Measurements from ENCODE around the gene SCUBE2.

The SCUBE2 gene

DNA sequence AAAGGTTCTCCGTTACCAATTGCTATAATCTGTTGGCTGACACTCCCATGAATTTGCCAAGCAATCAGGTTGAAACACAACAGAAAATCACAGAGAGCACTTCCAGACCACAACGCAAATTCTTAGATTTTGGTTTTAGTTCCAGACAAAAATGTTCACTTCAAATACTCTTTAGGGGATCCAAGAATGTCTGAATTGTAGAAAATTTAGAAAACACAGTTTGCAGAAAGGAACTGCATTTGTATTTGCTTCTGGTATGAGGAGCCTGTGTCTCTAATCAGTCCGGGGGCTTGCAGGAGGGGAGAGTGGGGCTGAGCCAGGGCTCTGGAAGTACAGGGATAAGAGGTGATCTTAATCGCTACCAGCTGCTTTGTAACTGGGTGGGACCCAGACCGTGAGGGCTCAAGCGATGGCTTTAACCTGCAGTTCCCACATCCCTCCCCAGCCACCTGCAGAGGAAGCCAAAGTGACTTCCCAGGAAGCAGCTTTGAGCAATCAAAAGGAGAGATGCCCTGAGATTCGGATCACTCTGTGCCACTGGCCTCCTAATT, 18.7 kb downstream of the SCUBE2 start:
- no peak for DNase-seq

DNA sequence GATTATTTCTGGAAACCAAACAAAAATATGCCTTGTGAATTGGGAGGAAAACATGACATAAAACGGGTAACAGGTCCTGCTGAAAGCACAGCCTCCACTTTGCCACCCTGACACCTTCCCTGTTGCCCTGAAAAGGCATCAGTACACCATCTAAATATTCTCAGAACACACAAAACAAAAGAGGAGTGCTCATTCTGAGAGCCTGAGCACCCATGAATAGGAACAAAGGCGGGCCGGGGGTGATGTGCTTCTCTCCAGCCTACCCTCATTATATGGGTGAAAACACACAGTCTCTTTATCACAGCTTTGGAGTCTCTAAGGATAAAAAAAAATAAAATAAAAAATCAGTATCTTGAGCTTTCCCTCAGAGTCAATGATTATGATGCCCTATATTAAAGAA, 19.7 kb downstream of the SCUBE2 start:
- DNase-seq: no peak

DNA sequence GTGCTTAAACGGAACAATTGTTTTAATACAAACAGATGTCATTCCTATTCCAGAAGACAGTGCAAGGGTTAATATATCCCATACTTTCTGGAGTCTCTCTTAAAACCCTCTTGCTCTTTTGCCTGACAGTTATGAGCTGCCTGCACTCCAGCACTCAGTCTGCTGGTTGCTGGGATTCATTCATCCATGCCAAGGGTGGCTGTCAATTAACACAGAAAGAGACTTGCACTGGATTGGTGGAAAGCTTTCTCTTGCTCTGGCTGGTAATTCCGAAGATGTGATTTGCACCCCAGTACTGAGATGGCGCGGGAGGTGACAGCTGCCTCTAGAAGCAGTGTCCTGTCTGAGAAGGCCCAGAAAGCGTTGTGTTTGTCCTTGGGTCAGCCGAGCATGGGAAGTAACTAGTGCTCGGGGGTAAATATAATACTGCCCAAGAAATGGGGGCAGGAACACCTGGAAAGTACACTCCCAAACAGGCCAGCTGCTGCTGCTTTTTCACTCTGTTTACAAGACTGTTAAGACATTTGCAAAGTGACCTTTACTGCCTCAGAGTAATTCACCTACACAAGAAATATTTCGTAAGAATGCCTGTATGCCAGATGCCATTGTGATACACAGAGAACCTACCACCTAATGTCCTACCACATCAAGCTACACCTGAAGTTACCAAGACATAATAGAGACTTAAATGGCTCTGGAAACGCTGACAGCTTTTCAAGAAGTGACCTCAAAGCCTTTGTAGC, 20.5 kb downstream of the SCUBE2 start:
- no peak for DNase-seq

DNA sequence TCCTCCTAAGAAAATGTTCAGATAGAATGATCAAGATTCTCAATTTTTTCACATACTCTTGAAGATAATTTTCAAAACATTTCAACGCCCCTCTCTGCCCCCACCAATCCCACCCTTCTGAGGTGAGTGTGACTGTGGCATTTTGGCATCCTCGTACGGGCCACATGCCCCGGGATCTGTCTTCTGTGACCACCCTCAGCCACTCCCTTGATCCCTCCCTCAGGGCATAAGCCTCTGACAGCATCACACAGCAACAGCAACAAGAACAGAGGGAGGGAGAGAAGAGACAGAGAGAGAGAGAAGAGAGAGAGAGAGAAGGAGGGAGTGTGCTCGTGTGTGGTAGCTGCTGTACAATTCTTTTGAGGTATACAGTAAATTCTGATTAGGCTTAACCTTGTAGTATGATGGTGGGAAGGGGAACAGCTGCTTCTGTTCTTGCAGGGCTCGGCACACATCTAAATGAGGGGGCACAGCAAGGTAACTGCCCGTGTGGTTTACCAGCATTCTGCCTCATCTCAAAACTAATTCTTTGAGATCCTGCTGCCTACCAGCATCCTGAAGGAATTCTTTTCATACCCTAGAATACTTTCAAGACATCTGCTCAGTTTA, 21.4 kb downstream of the SCUBE2 start:
- DNase-seq: no peak

DNA sequence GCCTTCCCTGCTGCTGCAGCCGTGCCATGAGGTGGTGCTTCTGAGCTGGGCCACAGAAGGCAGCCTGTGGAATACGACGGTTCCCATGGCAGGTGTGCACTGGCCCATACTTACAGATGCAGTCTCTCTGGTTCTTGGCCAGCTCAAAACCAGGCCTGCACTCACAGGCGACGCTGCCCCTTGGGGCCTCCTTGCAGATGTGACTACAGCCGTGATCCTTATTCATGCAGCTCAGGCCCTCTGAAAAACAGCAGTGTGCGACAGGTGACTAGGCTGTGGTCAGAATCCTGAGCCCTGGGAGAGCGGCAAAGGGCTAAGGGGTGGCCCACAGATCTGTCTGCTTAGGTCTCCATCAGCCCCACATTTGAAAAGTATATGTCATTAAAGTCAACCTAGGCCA, 22.1 kb downstream of the SCUBE2 start:
- DNase-seq: no peak

DNA sequence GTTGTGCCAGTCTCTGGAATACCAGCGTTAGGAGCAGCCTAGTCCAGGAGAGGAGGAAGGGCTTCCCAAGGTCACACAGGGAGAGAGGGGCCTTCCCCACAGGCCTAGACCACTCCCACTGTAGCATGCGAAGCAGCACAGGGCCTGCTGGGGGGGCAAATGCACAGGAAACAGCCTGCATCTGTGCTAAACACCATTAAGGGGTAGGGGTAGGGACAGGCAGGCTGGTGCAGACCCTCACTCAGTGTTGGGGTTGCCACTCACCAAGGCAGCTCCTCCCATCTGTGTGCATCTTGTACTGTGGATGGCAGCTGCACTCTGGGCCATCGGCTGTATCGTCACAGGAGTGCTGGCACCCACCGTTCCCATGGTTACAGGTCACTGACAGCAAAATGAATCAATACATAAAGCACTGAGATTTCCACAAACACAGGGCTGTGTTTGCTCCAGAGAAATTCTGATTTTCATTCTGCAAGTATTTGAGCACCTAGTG, 24.9 kb downstream of the SCUBE2 start:
- DNase-seq: no peak

DNA sequence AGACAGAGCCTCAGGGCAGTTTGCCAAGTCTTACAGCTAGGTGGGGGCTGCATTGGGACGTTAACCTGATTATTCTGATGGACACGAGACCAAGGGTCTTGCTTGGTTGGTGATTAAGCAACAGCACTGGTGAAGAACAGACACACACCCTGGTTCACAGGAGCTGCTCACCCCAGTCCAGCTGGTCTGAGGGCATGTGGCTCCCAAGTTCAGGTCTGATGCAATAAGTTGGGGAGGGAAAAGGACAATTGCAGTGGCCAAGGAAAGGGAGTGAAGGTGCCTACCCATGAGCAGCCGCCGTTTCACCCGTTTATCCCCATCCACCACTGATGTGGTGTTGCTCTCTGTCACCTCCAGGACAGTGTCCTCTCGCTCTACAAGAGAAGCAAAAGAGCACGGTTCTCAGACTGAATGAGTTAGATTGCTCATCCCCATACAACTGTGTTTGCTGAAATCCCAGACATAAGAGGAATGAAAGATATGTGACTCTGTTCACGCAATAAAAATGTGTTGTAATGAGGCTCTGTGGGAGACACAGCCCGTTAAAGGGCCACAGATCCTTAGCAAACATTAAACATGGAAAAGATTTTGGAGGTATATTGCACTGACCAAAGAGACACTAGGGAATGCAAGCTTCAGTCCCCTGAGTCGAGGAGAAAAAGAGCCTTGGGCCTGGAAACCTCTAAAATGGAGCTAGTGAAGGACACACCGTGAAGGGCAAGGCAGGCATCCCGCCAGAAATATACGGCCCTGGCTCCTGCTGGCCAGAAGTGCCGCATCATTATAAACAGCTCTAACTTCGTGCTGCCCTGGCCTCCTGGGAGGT, 25.6 kb downstream of the SCUBE2 start:
- no peak for DNase-seq

DNA sequence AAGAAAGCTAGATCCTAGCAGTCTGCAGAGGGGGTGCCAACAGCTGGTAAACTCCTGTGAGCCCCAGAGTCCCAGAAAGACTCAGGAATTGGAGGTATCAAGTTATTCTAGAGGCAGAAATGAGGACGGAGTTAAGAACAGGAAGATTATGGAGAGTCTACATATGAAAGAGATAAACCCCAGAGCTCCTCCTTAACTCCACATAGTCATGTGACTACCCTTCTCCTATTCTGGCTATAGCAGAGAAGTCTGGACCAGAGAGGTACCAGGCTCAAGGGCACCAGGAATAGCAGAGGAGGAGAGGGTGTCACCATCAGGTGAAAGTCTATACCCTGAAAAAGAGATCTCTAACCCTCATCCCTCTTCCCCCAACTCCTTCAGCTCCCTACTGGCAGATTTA, 29.6 kb downstream of the SCUBE2 start:
- no peak for DNase-seq

DNA sequence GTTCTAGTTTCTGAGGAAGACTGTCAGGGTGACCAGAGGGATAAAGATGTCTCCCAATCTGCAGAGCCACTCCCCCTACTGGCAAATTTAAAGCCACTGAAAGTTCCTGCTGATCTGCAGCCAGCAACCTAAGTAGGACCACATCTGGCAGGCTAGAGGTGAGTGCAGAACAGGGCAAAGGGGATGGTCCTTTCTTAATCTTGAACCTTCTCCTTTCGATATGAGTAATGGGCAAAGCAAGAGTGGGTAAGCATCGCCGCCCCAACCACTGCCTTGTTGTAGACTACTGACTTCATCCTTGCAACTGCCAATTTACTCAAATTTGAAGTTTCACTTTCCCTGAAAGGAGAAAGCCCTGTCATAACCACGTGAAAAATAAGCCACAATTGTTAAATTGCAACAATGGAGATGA, 30.7 kb downstream of the SCUBE2 start:
- DNase-seq: peak; percentile 24

DNA sequence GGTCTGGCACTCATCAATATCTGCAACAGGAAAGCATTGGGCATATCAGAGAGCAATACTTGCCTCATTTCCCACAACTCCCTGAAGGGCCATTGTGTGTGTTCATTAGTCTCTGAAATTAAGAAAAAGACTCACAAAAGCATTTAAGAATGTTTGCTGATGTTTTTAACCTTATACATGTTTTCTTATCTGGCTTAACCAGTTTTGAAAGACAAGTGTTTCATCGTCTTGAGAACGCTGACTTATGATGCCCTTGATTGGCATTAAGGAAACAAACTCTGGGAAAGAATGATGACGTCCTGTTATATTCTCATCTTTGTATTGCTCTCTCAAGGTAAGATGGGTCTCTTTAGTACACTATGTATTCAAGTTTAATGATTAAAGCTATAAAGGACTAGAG, 32.0 kb downstream of the SCUBE2 start:
- DNase-seq: no peak

DNA sequence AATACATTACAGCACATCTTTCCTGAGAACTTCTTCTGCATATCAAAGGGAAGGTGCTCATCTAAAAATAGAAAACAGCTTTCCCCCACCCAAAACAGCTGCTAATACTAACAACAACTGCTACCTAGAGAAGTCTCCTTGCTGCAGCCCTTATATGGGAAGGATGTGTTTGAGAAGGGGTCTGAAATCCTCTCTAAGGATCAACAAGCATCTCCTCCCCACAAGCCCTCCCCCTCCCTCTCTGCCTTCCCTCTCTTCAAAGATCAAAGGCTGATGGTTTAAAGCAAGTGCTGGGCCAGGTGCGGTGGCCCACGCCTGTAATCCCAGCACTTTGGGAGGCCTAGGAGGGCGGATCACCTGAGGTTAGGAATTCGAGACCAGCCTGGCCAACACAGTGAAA, 33.5 kb downstream of the SCUBE2 start:
- DNase-seq: no peak

DNA sequence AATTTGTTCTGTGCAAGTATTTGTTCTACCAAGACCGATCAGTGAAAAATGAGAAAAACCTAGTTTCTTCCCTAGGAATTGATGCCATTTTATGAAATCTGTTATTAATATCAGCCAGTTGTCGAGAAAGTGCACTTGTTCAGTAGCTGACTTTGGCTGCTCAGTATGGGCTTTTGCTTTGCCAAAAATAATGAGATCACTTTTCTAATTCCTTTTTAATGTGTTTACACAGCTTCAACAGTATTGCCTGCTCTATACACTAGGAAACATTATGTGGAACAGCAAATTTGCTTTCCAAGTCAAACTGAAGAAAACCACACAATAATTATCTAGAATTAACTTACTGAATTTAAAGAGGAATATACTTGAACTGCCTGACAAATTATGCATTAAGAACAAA, 34.4 kb downstream of the SCUBE2 start:
- DNase-seq: no peak

DNA sequence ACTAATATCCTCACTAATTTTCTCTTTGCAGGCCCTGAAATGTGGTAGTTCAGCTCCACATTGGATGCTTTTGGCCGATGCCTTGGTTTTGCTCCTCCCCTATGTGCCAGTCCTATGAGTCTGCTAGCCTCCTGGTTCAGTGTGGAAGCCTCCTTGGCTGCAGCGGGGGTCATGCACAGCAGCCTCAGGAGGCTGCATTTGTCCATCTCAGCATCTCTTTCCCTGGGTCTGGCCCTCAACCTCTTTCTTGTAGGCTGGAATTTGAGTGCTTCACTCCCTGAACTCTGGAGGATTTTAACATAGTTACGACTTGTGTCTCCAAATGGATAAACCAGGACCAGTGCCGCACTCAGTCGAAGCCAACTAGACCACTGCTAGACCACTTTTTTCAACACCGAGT, 34.9 kb downstream of the SCUBE2 start:
- DNase-seq: no peak

DNA sequence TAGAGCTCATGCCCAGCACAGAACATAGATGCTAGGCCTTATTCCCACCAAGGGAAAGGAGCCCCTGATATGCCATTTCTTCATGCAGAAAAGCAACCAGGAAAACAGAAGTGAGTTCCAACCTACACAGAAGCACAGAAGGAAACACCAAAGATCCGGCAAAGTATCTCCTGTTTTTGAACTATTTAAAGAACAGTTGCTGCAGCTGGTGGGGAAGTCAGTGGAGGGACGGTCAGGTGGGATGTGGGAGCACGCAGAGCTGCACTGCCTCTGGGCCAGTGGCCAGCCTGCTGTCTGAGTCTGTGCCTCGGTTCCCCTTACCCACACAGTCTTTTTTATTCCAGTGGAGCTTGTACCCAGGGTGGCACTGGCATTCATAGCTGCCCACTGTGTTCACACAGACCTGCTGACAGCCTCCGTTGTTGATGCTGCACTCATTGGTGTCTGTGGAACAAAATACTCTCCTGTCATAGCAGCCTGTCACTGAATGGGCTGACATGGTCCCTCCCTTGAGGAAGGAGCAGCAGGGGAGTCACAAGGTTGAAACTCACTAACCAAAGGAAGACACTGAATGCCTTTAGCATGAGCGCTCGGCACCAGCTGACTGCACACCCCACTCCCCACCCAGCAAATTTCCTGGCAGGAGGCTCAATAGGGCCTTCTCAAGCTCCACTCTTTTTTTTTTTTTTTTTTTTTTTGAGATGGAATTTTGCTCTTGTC, 37.9 kb downstream of the SCUBE2 start:
- no peak for DNase-seq

DNA sequence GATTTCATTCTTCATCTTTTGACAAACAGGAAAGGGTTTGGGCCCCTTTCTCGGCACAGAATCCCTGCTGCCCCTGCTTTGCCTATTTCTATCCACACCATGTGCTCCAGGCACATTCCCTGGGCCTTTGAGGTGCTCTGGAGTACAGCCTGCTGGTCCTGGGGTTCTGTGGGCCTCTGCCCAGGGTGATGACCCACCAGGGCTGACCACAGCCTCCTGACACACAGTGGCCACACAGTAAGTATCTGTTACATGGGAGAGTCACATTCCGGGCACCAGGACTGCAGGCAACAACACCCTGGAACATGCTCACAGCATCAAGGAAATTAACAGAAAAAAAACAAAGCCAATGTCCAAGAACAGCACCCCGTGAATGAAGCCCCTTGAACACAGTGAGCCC, 39.1 kb downstream of the SCUBE2 start:
- no peak for DNase-seq

DNA sequence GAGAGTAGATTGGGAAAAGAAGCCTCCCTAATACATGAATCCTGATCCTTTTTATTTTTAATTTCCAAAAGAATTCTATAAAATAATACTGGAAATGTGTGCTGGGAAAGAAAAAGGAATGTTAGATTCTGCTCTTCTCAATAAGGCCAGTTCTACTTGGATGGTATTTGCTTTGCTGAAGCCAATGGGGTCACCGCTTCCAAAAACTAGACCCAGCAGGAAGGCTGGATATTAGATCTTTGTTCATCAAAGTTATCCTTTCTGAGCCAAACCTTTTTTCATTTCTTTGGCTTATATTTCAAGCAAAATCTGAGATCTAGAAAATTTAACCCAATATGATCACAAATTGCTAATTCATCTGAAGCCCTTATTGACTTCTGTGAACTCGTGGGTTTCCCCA, 41.4 kb downstream of the SCUBE2 start:
- DNase-seq: no peak

DNA sequence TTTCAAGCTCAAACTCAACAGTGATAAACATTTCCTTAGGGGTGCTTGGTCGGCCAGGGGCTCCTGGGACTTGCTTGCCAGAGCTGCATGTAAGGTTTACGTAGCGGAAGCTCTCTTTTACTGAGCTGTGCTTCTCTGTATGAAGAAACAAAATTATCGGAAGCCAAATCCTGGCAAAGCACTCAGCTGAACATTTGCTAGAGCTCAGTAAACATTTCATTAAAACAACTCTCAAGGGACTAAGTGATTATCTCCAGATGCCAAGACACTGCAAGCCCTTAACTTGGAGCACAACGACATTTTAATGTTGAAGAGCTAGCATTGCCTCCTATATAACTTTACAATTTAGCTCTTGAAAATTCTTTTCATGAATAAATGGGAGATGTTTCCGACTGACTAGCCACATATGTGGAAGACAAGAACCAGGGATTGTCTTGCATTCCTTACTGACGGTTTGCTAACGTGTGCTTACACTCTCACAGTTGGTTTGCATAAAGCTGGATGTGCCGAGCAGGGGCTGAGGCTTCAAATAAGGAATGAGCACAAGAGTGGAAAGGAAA, 43.4 kb downstream of the SCUBE2 start:
- no peak for DNase-seq

DNA sequence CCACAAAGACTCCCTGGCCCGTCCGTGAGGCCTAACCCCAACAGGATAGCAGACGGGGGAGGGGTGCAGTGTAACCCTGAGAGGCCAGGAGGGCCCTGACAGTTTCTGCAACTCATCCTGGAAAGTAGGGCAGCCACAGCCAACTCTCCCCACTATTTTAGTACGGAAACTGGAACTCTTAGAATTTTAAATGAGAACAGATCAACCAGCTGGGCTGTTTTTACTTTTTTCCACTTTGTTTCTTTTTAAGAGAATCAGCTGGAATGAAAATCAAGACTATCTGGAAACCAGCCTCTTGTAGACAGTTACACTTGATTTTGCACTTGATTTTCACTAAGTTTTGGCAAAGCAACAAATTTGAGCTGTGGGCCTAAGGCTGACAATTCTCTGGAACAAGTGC, 44.9 kb downstream of the SCUBE2 start:
- DNase-seq: no peak

DNA sequence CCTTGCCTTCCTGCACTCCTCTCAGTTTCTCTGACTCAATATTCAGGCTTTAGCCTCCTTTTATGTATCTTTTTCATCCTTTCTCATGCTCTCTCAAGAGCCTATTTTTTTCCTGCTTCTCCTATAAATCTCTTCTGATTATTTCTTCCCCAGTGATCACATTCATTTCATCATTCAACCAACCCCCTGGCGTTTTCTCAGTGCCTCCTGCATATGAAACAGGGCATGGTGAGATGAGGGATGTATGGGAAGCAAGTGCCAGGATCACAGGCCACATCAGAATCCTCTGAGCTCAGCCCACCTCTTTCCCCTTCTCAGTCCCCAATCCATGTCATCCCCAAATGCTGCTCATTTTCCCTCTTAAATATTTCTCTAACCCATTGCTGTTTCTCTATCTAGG, 48.9 kb downstream of the SCUBE2 start:
- no peak for DNase-seq

DNA sequence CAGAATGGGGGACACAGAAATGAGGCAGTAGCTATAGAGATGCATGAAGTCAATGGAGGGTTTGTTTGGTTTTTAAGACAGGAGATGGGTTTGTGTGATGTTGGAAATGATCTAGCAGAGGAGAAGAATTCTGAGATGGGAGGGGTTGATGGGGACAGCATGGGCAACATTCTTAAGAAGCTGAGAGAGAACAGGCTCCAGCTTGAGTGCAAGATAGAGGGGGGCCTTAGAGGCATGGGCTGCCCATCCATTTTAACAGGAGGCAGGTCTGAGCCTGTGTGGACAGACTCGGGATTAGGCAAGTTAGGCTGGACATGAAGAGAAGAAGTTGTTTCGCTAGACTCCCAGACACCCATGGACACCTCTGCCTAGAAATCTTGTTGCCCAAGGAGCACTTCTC, 49.7 kb downstream of the SCUBE2 start:
- DNase-seq: no peak

DNA sequence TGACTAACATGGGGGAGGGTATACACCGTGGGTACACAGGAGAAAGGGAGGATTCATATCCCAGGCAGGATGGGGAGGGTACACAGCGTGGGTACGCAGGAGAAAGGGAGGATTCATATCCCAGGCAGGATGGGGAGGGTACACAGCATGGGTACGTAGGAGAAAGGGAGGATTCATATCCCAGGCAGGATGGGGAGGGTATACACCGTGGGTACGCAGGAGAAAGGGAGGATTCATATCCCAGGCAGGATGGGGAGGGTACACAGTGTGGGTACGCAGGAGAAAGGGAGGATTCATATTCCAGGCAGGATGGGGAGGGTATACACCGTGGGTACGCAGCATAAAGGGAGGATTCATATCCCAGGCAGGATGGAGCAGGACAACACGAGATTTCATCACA, 51.0 kb downstream of the SCUBE2 start:
- no peak for DNase-seq

DNA sequence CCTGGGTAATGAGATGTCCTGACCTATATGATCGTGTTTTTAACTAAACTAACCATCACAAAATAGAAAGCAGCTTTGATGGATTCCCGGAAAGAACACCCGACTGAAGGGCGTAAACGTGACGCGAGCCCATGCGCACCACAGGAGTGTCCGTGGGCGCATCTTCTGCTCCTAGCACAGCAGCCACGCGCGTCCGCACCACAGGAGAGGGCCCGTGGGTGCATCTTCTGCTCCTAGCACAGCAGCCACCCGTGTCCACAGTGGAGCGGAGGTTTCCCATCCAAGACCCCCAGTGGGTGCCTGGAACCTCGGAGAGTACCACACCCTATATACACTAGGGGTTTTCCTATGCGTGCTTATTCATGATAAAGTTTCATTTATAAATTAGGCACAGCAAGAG, 51.5 kb downstream of the SCUBE2 start:
- DNase-seq: no peak

DNA sequence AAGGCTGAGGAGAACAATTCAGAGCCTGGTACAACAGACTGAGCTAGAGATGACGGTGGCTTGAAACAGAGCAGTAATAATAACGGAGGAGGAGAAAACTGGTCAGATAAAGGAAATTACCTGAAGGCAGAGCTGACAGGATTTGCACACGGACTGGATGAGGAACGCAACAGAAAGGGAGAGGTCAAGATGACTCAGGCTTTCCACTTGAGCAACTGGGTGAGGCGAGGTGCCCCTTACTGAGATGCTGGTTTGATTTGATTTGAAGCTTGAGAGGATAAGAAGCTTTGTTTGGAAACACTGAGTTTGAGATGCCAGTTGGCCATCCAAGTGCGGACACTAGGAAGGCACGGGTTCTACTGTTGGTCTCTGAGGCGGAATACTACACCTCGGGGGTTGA, 52.2 kb downstream of the SCUBE2 start:
- no peak for DNase-seq
